Neural cell (in vitro differentiated cells): ENCODE data around the gene NCKAP1. TPM values are rescaled to one million over a fixed set of nuclear protein-coding genes. Genes with fewer than 3 reads are reported as not detected.

ENCODE experiments used
- H2AFZ ChIP-seq: fragments of 200-600, 300-800 bp; sonication (generic), shearing (Covaris generic); 2 replicates; pipeline ENCODE4 v1.6.0; 2014; ENCODE audit warnings: low read depth, mild to moderate bottlenecking, antibody characterized with exemption, low read length, moderate library complexity
- H3F3A ChIP-seq: fragments of 200-600 bp; shearing (Covaris generic); 2 replicates; pipeline ENCODE4 v1.6.1; 2016; ENCODE audit warnings: mild to moderate bottlenecking, moderate library complexity, mixed read lengths, antibody characterized with exemption, low read length; ENCODE audit not compliant: insufficient read depth, poor library complexity, severe bottlenecking
- H3K27ac ChIP-seq: fragments of 200-600, 300-800 bp; sonication (generic), shearing (Covaris generic); 2 replicates; pipeline ENCODE4 v1.5.1; 2014; ENCODE audit warnings: mild to moderate bottlenecking, low read length, moderate library complexity
- H3K27me3 ChIP-seq: fragments of 300-800, 200-600 bp; sonication (generic), shearing (Covaris generic); 2 replicates; pipeline ENCODE4 v1.6.0; 2014; ENCODE audit warnings: mild to moderate bottlenecking, low read depth, low read length, moderate library complexity; ENCODE audit not compliant: insufficient read depth
- H3K36me3 ChIP-seq: fragments of 300-800, 200-600 bp; sonication (generic), shearing (Covaris generic); 2 replicates; pipeline ENCODE4 v1.5.1; 2014; ENCODE audit warnings: mild to moderate bottlenecking, antibody characterized with exemption, low read length, moderate library complexity; ENCODE audit not compliant: insufficient read depth
- H3K4me2 ChIP-seq: fragments of 300-800, 200-600 bp; sonication (generic), shearing (Covaris generic); 2 replicates; pipeline ENCODE4 v1.6.0; 2014; ENCODE audit warnings: mild to moderate bottlenecking, low read length
- H3K4me3 ChIP-seq: fragments of 300-800, 200-600 bp; sonication (generic), shearing (Covaris generic); 2 replicates; pipeline ENCODE4 v1.5.1; 2014; ENCODE audit warnings: mild to moderate bottlenecking, low read length, moderate library complexity
- H3K79me2 ChIP-seq: fragments of 200-600 bp; shearing (Covaris generic); replicated peaks from 2 replicates; pipeline ENCODE4 v1.6.0; 2014; ENCODE audit warnings: mild to moderate bottlenecking, low read length, moderate library complexity; ENCODE audit not compliant: insufficient read depth
- H3K9ac ChIP-seq: fragments of 300-800, 200-600 bp; sonication (generic), shearing (Covaris generic); 2 replicates; pipeline ENCODE4 v1.6.1; 2016; ENCODE audit warnings: mild to moderate bottlenecking, low read length, mixed read lengths
- H3K9me2 ChIP-seq: fragments of 200-600 bp; shearing (Covaris generic); 2 replicates; pipeline ENCODE4 v1.6.1; 2016; ENCODE audit warnings: mild to moderate bottlenecking, low read length, mixed read lengths; ENCODE audit not compliant: insufficient read depth
- H3K9me3 ChIP-seq: fragments of 200-600, 300-800 bp; sonication (generic), shearing (Covaris generic); 2 replicates; pipeline ENCODE4 v1.6.1; 2016; ENCODE audit warnings: mild to moderate bottlenecking, mixed run types, low read length, moderate library complexity, mixed read lengths
- H4K20me1 ChIP-seq: fragments of 200-600 bp; shearing (Covaris generic); 2 replicates; pipeline ENCODE4 v1.6.1; 2016; ENCODE audit warnings: mild to moderate bottlenecking, mixed run types; ENCODE audit not compliant: insufficient read depth
- EP300 ChIP-seq: fragments of 450-650 bp; conservative IDR thresholded peaks from 2 replicates; pipeline ENCODE4 v1.6.1; 2014; ENCODE audit warnings: antibody characterized with exemption, mild to moderate bottlenecking, moderate library complexity; ENCODE audit not compliant: poor library complexity, severe bottlenecking
- EZH2 ChIP-seq: fragments of 200-600, 300-800 bp; shearing (Covaris generic), sonication (generic); IDR thresholded peaks from 2 replicates; pipeline ENCODE4 v1.6.1; 2014; ENCODE audit warnings: antibody characterized with exemption, low read length, borderline replicate concordance, mild to moderate bottlenecking; ENCODE audit not compliant: insufficient read depth, poor library complexity, severe bottlenecking
- MXI1 ChIP-seq: fragments of 450-650 bp; conservative IDR thresholded peaks from 2 replicates; pipeline ENCODE4 v1.6.1; 2014; ENCODE audit warnings: antibody characterized with exemption, mild to moderate bottlenecking; ENCODE audit not compliant: poor library complexity, severe bottlenecking
- POLR2AphosphoS5 ChIP-seq: IDR thresholded peaks from 2 replicates; pipeline ENCODE4 v1.6.1; 2012
- RAD21 ChIP-seq: fragments of 450-650 bp; conservative IDR thresholded peaks from 2 replicates; pipeline ENCODE4 v1.6.1; 2014; ENCODE audit warnings: antibody characterized with exemption, mild to moderate bottlenecking, moderate library complexity
- SMC3 ChIP-seq: fragments of 450-650 bp; conservative IDR thresholded peaks from 2 replicates; pipeline ENCODE4 v1.6.1; 2014; ENCODE audit warnings: antibody characterized with exemption, mild to moderate bottlenecking, moderate library complexity; ENCODE audit not compliant: poor library complexity
- TAF1 ChIP-seq: IDR thresholded peaks from 2 replicates; pipeline ENCODE4 v1.6.1; 2012; ENCODE audit warnings: low read depth
- polyA plus RNA-seq: library from polyadenylated mRNA; depleted of rRNA; stranded (reverse); fragments of >200 nt; gene quantifications from 2 replicates; pipeline ENCODE4 v1.2.3, GENCODE V29; 2014
- TF ChIP-seq, protein P1 (sequence below): IDR thresholded peaks from 2 replicates; pipeline ENCODE4 v1.6.1; 2012; ENCODE audit warnings: borderline replicate concordance
- TF ChIP-seq, protein P2 (sequence below): fragments of 450-650 bp; IDR thresholded peaks from 2 replicates; pipeline ENCODE4 v1.5.1; 2014; ENCODE audit warnings: antibody characterized with exemption, mild to moderate bottlenecking, moderate library complexity; ENCODE audit not compliant: poor library complexity, severe bottlenecking

NCKAP1 gene
- polyA plus RNA-seq, 1 donor from 2014 or later, result 124 TPM

DNA sequence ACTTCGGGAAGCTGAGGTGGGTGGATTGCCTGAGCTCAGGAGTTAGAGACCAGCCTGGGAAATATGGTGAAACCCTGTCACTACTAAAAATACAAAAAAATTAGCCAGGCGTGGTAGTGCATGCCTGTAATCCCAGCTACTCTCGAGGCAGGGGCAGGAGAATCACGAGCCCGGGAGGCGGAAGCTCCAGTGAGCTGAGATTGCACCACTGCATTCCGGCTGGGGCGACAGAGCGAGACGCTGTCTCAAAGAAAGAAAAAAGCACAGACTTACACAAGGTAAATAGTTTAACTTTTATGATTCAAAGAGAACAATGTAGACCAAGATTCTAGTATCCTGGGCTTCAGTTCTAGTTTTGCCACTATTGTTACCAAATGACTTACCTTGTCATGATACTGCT is 37.4 kb downstream of the NCKAP1 start:
- no peak overlapping the region for H3K4me3 ChIP-seq
- H3K9me2 ChIP-seq, result no peaks in the 10 kb centered on the region
- H3K27ac ChIP-seq, result no peak overlapping the region
- H3K9me3 ChIP-seq, result no peaks in the 10 kb centered on the region
- H3K4me2 ChIP-seq, result no peak overlapping the region
- no peak overlapping the region for H3K9ac ChIP-seq
- peaks cover 6% of the 10 kb centered on the region for H3K79me2 ChIP-seq
- no peaks in the 10 kb centered on the region for H3F3A ChIP-seq
- TF ChIP-seq EZH2 (no peak), TAF1 (no peak), RAD21 (no peak), MXI1 (no peak), EP300 (no peak), SMC3 (no peak), POLR2AphosphoS5 (no peak)
- TF ChIP-seq, protein P1, sequence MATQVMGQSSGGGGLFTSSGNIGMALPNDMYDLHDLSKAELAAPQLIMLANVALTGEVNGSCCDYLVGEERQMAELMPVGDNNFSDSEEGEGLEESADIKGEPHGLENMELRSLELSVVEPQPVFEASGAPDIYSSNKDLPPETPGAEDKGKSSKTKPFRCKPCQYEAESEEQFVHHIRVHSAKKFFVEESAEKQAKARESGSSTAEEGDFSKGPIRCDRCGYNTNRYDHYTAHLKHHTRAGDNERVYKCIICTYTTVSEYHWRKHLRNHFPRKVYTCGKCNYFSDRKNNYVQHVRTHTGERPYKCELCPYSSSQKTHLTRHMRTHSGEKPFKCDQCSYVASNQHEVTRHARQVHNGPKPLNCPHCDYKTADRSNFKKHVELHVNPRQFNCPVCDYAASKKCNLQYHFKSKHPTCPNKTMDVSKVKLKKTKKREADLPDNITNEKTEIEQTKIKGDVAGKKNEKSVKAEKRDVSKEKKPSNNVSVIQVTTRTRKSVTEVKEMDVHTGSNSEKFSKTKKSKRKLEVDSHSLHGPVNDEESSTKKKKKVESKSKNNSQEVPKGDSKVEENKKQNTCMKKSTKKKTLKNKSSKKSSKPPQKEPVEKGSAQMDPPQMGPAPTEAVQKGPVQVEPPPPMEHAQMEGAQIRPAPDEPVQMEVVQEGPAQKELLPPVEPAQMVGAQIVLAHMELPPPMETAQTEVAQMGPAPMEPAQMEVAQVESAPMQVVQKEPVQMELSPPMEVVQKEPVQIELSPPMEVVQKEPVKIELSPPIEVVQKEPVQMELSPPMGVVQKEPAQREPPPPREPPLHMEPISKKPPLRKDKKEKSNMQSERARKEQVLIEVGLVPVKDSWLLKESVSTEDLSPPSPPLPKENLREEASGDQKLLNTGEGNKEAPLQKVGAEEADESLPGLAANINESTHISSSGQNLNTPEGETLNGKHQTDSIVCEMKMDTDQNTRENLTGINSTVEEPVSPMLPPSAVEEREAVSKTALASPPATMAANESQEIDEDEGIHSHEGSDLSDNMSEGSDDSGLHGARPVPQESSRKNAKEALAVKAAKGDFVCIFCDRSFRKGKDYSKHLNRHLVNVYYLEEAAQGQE, result no peak
- TF ChIP-seq, protein P2, sequence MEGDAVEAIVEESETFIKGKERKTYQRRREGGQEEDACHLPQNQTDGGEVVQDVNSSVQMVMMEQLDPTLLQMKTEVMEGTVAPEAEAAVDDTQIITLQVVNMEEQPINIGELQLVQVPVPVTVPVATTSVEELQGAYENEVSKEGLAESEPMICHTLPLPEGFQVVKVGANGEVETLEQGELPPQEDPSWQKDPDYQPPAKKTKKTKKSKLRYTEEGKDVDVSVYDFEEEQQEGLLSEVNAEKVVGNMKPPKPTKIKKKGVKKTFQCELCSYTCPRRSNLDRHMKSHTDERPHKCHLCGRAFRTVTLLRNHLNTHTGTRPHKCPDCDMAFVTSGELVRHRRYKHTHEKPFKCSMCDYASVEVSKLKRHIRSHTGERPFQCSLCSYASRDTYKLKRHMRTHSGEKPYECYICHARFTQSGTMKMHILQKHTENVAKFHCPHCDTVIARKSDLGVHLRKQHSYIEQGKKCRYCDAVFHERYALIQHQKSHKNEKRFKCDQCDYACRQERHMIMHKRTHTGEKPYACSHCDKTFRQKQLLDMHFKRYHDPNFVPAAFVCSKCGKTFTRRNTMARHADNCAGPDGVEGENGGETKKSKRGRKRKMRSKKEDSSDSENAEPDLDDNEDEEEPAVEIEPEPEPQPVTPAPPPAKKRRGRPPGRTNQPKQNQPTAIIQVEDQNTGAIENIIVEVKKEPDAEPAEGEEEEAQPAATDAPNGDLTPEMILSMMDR, result no peak
- H4K20me1 ChIP-seq, result no peaks in the 10 kb centered on the region
- H3K36me3 ChIP-seq, result no peaks in the 10 kb centered on the region
- H3K27me3 ChIP-seq, result no peaks in the 10 kb centered on the region
- no peak overlapping the region for H2AFZ ChIP-seq

DNA sequence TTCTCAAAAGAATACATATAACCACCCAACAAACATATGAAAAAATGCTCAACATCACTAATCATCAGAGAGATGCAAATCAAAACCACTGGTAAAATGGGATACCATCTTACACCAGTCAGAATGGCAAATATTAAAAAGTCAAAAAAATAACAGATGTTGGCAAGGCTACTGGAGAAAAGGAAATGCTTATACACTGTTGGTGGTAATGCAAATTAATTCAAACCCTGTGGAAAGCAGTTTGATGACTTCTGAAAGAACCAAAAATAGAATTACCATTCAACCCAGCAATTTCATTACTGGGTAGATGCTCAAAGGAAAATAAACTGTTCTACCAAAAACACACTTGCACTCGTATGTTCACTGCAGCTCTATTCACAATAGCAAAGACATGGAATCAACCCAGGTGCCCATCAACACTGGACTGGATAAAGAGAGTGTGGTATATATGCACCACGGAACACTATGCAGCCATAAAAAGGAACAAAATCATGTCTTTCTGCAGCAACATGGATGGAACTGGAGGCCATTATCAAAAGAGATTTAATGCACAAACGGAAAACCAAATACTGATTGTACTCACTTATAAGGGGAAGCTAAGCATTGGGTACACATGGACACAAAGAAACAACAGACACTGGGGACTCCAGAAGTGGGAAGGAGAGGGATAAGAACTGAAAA is 38.8 kb downstream of the NCKAP1 start:
- Histone ChIP-seq H3K9me3 (no peaks in the 10 kb centered on the region), H3K4me2 (no peak overlapping the region), H3K36me3 (no peaks in the 10 kb centered on the region), H3K27ac (no peak overlapping the region), H3K9ac (no peak overlapping the region), H4K20me1 (no peaks in the 10 kb centered on the region), H3K4me3 (no peak overlapping the region), H3K79me2 (peaks cover 6% of the 10 kb centered on the region), H2AFZ (no peak overlapping the region), H3F3A (no peaks in the 10 kb centered on the region), H3K9me2 (no peaks in the 10 kb centered on the region), H3K27me3 (no peaks in the 10 kb centered on the region)
- no peak for TF ChIP-seq TAF1
- TF ChIP-seq POLR2AphosphoS5, result no peak
- no peak for TF ChIP-seq MXI1
- no peak for TF ChIP-seq EZH2
- TF ChIP-seq RAD21, result no peak
- no peak for TF ChIP-seq EP300
